Chondrocyte (in vitro differentiated cells): ENCODE results near the gene SLC35A5. TPM values are rescaled to one million over a fixed set of nuclear protein-coding genes. Genes with fewer than 3 reads are reported as not detected.

Source experiments
- DNase-seq: peaks from one replicate; pipeline ENCODE4 v3.0.0; 2021; ENCODE audit warnings: mixed read lengths, low spot score
- H3K27ac Mint-ChIP-seq: one replicate; pipeline ENCODE4 v1.8.0; 2021; ENCODE audit warnings: mild to moderate bottlenecking, moderate library complexity, mixed read lengths; ENCODE audit not compliant: unreplicated experiment
- H3K27me3 Mint-ChIP-seq: 2 replicates; pipeline ENCODE4 v1.8.0; 2021; ENCODE audit warnings: low read depth, mixed read lengths
- H3K36me3 Mint-ChIP-seq: 2 replicates; pipeline ENCODE4 v1.8.0; 2021; ENCODE audit warnings: low read depth, mixed read lengths
- H3K4me1 Mint-ChIP-seq: 2 replicates; pipeline ENCODE4 v1.8.0; 2021; ENCODE audit warnings: low read depth, mild to moderate bottlenecking, mixed read lengths
- H3K4me3 Mint-ChIP-seq: one replicate; pipeline ENCODE4 v1.8.0; 2021; ENCODE audit warnings: mild to moderate bottlenecking, moderate library complexity, mixed read lengths; ENCODE audit not compliant: unreplicated experiment
- H3K9me3 Mint-ChIP-seq: 2 replicates; pipeline ENCODE4 v1.8.0; 2021; ENCODE audit warnings: low read depth, mixed read lengths
- CTCF ChIP-seq: fragments of 200-600 bp; sonication (generic); IDR thresholded peaks from 2 replicates; pipeline ENCODE4 v1.5.0; 2021; ENCODE audit warnings: antibody characterized with exemption, mild to moderate bottlenecking, moderate library complexity
- total RNA-seq: library from RNA; stranded (reverse); gene quantifications from 3 replicates; pipeline ENCODE4 v1.2.1, GENCODE V29; 2021

SLC35A5 gene
- total RNA-seq, 1 donor from 2014 or later: 46.4 TPM

GRCh38 chr3:112530573-112530972 lies 31.3 kb upstream of the SLC35A5 start:
- H3K9me3 Mint-ChIP-seq: no peaks in the 10 kb centered on the region
- H3K36me3 Mint-ChIP-seq: peaks cover 7% of the 10 kb centered on the region
- no peaks in the 10 kb centered on the region for H3K4me1 Mint-ChIP-seq

GRCh38 chr3:112531358-112531781 lies 30.5 kb upstream of the SLC35A5 start:
- H3K9me3 Mint-ChIP-seq: no peaks in the 10 kb centered on the region
- H3K27me3 Mint-ChIP-seq: no peaks in the 10 kb centered on the region
- no peak for DNase-seq
- peak; percentile 86 for TF ChIP-seq CTCF
- peaks cover 10% of the 10 kb centered on the region for H3K36me3 Mint-ChIP-seq
- H3K4me3 Mint-ChIP-seq: no peak overlapping the region
- no peaks in the 10 kb centered on the region for H3K4me1 Mint-ChIP-seq
- no peak overlapping the region for H3K27ac Mint-ChIP-seq

More at GRCh38 chr3:112530573-112530972, 31.3 kb upstream of the SLC35A5 start:
- no peak for TF ChIP-seq CTCF
- Mint-ChIP-seq H3K4me3 (no peak overlapping the region), H3K27ac (no peak overlapping the region), H3K27me3 (no peaks in the 10 kb centered on the region)
- DNase-seq: no peak

- no peak for TF ChIP-seq CTCF
- no peak for DNase-seq
- Mint-ChIP-seq H3K27ac (no peak overlapping the region), H3K9me3 (no peaks in the 10 kb centered on the region), H3K4me3 (no peak overlapping the region), H3K27me3 (no peaks in the 10 kb centered on the region), H3K4me1 (peaks cover 6% of the 10 kb centered on the region), H3K36me3 (peaks cover 11% of the 10 kb centered on the region)
Observed at GRCh38 chr3:112539825-112540650, 21.8 kb upstream of the SLC35A5 start.

- H3K36me3 Mint-ChIP-seq: peaks cover 8% of the 10 kb centered on the region
- H3K4me3 Mint-ChIP-seq: no peak overlapping the region
- H3K9me3 Mint-ChIP-seq: no peaks in the 10 kb centered on the region
- H3K27ac Mint-ChIP-seq: peak overlapping the region; percentile 0
- H3K4me1 Mint-ChIP-seq: peaks cover 13% of the 10 kb centered on the region
- TF ChIP-seq CTCF: no peak
- no peak for DNase-seq
- no peaks in the 10 kb centered on the region for H3K27me3 Mint-ChIP-seq
Observed at GRCh38 chr3:112546216-112546759, 15.6 kb upstream of the SLC35A5 start.

- Mint-ChIP-seq H3K27me3 (no peaks in the 10 kb centered on the region), H3K27ac (no peak overlapping the region), H3K9me3 (no peaks in the 10 kb centered on the region), H3K4me1 (peaks cover 14% of the 10 kb centered on the region), H3K36me3 (peaks cover 8% of the 10 kb centered on the region), H3K4me3 (no peak overlapping the region)
- no peak for TF ChIP-seq CTCF
- DNase-seq: no peak
Observed at GRCh38 chr3:112550859-112551258, 11.0 kb upstream of the SLC35A5 start.
